EH (cell line): ENCODE measurements around the gene HAUS8.

Source experiments
- DNase-seq: peaks from one replicate; pipeline ENCODE4 v3.0.0-alpha.2; 2015; ENCODE audit warnings: low read depth

HAUS8 gene

GRCh38 chr19:17075035-17075863, at the start of gene HAUS8, which contains the start of gene MYO9B:
Gene HAUS8 (minus strand): TSS chr19:17075452. CDS start chr19:17075422, 30 bp downstream.
Gene MYO9B (plus strand): TSS chr19:17075777. CDS start chr19:17101718, 25,941 bp downstream.
- peak; percentile 99 for DNase-seq

- no peak for DNase-seq
Observed at GRCh38 chr19:17124025-17124424, 48.8 kb upstream of the HAUS8 start.

- DNase-seq: no peak
Observed at GRCh38 chr19:17123041-17123440, 47.8 kb upstream of the HAUS8 start.

GRCh38 chr19:17121736-17122293, 46.6 kb upstream of the HAUS8 start:
- DNase-seq: peak; percentile 63

GRCh38 chr19:17118957-17119356, 43.7 kb upstream of the HAUS8 start:
- DNase-seq: no peak

- DNase-seq: no peak
Observed at GRCh38 chr19:17116996-17117702, 41.9 kb upstream of the HAUS8 start.

GRCh38 chr19:17114414-17114831, 39.2 kb upstream of the HAUS8 start:
- no peak for DNase-seq

- no peak for DNase-seq
Observed at GRCh38 chr19:17113127-17113785, 38.0 kb upstream of the HAUS8 start.

GRCh38 chr19:17112700-17113099, 37.4 kb upstream of the HAUS8 start:
- no peak for DNase-seq

- no peak for DNase-seq
Observed at GRCh38 chr19:17112271-17112670, 37.0 kb upstream of the HAUS8 start.

- no peak for DNase-seq
Observed at GRCh38 chr19:17111766-17112165, 36.5 kb upstream of the HAUS8 start.

- DNase-seq: no peak
Observed at GRCh38 chr19:17110599-17110966, 35.3 kb upstream of the HAUS8 start.

- no peak for DNase-seq
Observed at GRCh38 chr19:17109962-17110598, 34.8 kb upstream of the HAUS8 start.

- DNase-seq: no peak
Observed at GRCh38 chr19:17109300-17109699, 34.0 kb upstream of the HAUS8 start.

GRCh38 chr19:17108453-17108784, 33.2 kb upstream of the HAUS8 start:
- DNase-seq: no peak

GRCh38 chr19:17107546-17108452, 32.5 kb upstream of the HAUS8 start:
- peak; percentile 99 for DNase-seq

GRCh38 chr19:17106964-17107363, 31.7 kb upstream of the HAUS8 start:
- peak; percentile 55 for DNase-seq

GRCh38 chr19:17105556-17105955, 30.3 kb upstream of the HAUS8 start:
- no peak for DNase-seq

- no peak for DNase-seq
Observed at GRCh38 chr19:17104679-17105078, 29.4 kb upstream of the HAUS8 start.

- peak; percentile 61 for DNase-seq
Observed at GRCh38 chr19:17103177-17103576, 27.9 kb upstream of the HAUS8 start.
